SHP77 treated with DMSO at 0.1 percent for 48 hours (cell line): Measurements from ENCODE around the gene GPR142.

Source experiments
- DNase-seq: peaks from one replicate; lab custom pipeline; 2025; lab: John Stamatoyannopoulos, UW

Gene GPR142

DNA sequence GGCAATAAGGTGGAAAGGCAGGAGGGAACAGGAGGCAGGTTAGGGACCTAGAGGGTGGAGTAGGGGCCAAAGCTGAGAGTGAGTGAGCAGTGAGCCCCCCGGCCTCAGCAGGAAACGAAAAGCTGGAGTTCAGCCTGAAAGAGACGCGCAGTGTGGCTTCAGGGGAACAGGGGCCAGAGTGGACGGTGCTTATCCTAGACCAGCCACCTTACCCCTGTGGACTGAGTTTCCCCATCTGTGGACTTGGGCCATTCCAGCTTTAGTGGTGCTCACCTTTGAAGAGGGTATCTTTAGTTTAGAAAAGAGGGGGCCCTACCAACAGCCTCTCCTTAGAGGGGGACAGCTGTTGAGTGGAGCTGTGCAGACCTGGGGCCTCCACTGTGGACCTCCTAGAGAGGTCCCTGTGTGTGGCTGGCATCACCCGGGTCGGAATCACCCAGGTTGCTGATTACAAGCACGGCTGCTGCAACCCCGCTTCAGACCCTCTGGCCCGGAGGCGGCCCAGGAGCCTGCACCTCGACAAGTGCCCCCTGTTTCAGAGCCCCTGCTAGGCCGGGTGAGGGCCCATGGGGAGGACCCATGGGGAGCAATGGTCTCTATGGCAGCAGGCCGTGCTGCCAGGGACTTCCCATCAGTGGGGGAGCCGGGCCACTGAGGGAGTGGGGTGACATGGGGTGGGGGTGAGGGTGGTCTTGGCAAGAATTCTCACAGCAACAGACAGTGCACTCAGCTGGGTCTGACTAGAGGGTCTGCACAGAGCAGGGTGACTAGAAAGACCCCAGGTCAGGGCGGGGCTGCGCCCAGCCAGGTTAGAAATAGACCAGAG lies 2.6 kb downstream of the GPR142 start:
- DNase-seq: no peak

DNA sequence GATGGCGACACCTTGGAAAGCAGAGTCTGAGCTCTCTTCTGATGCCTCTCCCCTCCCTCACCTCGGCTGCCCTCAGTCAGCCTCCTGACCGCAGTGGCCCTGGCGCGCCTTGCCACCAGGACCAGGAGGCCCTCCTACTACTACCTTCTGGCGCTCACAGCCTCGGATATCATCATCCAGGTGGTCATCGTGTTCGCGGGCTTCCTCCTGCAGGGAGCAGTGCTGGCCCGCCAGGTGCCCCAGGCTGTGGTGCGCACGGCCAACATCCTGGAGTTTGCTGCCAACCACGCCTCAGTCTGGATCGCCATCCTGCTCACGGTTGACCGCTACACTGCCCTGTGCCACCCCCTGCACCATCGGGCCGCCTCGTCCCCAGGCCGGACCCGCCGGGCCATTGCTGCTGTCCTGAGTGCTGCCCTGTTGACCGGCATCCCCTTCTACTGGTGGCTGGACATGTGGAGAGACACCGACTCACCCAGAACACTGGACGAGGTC lies 4.4 kb downstream of the GPR142 start:
- DNase-seq: no peak

DNA sequence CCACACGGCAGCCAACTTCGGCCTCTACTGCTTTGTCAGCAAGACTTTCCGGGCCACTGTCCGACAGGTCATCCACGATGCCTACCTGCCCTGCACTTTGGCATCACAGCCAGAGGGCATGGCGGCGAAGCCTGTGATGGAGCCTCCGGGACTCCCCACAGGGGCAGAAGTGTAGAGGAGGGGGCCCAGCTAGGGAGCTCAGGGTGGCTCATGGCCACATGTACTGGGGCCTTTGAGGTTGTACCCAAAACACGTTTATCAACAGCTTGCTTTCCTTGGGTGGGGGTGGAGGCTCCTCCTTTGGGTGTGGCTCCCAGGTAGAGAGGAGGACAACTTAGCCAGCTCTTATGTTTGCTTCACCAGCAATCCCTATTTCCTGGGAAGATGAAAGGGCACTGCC lies 5.1 kb downstream of the GPR142 start:
- no peak for DNase-seq

DNA sequence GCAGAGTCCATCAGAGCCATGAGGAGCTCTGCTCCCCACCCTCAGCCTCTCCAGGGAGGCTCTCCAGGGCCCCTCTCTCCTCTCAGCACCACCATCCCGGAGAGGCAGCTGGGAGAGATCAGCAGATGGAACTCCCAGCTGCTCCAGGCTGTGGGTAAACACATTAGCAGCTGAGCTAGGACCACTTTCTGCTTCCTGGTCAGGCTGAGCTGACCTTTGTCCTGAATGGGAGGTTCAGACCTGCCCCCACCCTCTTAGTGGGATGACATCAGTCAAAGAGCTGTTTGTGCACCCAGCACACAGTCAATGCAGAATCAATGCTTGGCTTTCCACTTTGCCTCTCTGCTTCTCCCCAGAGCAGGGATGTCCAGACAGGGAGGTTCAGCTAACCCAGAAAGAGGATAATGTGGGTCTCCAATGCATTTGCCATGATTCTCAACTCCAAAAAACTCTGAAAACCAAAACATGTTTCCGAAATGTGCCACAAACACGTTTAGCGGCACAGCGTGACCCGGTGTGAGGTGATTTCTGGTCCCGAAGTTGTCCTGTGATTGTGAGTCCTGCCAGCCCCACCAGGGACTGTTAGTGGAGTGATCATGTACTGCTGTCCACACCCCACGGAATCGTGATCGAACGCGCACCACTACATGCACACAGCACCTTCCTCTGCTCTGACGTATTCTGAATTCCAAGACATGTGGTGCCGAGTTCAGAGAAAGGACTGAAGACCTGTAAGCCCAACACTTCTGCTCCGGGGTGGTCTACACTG lies 6.7 kb downstream of the GPR142 start:
- DNase-seq: peak; percentile 89

DNA sequence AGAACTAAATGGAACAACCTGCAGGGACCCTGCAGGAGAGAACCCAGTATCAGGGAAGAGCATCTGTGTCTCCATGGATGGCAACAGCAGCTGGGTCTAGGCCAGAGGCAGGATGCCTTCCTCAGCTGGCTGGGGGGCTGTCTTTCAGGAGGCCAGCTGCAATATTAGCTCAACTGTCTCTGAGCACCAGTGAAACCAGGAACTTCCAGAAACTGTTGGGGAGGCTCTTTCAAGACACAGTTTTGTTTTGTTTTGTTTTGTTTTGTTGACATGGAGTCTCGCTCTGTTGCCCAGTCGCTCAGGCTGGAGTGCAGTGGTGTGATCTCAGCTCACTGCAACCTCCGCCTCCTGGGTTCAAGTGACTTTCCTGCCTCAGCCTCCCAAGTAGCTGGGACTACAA lies 7.6 kb downstream of the GPR142 start:
- no peak for DNase-seq

DNA sequence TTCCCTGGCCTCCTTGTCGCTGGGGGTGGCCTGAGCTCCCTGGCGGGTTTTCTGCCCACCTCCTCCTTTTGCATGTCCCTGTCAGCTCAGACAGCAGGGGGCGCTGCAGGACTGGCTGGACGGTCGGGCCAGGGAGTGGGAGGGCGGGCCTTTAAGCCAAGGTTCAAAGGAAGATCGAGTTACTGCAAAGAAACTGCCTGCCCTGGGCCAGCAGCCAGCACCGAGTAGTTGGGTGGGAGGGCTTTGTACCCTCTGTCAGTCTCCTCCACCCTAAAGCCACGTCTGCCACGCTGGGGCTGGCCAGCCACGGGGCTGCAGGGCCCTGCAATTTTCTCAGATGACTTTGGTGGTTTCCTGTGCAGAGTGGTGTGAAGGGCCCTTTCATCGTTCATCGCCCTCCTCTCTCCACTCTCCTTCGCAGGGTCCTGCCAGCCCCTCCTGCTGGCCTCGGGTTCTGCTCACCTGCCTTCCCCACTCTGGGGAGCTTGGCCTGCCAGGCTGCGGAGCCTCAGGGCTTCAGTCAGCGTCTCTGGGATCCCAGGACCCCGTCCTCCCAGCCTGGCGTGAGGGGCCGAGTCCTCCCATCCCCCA lies 12.3 kb downstream of the GPR142 start:
- peak; percentile 68 for DNase-seq

DNA sequence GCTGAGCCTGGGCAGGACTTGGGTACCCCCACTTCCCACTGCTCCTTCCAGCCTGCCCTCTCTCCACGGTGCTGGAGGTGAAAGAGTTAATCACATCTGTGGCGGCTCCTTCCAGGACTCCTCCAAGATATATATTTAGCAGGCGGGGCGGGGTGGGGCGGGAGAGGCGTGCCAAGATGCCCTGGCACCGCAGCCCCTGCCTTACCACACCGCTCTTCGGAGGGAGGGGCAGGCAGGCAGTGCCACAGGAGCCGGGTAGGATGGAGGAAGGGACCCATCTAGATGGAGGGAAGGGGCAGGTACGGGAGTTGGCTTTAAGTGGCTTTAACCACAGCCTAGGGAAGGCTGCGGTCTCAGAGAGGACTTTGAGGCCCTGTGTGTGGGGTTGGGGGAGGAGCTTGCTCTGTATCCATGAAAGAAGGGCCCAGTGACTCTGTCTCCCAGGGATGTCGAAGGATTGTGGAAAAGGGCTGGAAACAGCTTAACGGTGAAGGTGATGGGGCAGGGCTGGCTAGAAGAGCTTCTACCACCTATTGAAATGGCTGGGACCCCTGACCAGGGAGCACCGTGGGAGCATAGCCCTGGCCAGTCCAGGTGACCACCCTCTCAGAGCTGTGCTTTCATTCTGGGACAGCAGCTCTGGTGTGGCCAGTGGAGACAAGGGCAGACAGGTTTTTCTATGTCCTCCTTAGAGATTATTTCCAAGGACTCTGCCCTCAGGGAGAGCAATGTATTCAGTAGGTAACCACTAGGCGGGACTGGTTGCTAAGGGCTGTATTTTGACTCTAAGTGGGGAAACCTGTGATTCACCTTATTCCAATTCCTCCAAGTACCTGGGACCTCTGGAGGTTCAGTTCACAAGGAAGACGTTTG lies 13.0 kb downstream of the GPR142 start:
- no peak for DNase-seq

DNA sequence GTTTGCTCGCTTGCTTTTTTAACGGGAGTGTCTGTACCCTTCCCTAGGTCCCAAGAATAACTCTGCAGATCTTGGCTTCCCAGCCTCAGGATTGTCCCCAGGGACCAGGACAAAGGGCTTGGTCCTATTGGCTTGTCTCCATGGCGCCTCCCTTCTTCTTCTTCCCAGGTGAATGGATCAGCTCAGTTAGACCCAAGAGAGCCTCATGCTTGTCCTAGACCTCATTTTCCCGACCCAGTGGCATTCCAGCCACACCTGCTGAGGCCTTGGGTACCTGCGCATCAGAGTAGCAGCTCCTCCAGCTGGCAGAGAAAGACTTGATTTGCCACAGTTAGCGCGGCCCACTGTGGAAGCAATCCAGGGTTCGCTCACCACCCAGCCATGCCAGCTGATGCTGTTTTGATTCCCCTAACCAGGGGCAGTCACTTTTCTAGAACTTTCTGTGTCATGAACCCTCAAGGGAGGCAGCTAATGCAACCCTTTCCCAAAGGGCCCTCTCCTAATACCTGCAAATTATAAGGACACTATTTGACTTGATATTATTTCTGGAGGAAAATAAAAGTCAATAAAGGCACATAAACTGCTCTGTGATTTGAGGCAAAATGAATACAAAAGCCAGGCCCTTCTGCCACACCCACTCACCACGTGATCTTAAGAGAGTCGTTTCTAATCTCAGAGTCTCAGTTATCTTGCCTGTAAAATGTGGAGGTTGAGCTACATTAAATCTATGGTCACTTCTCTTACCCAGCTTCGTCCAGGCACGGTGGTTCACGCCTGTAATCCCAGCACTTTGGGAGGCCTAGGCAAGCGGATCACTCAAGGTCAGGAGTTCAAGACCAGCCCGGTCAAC lies 13.9 kb downstream of the GPR142 start:
- DNase-seq: no peak

DNA sequence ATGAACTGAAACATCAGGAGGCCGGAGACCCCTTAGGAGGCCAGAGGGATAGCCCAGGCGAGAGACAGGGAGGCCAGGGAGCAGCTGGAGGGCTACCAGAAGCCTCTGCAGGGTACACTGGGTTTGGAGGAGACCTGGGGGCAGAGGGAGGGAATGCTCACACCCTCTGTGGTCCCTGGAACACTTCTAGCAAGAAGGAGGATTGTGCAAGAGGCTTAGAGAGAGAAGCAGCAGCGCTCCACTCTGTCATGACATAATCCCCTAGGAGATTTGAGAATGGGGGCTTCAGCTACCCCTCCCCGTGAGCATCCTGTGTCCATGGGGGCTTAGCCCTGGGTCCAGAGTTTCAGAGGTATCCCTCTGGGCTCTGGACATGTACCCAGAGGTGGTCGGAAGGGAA lies 15.8 kb downstream of the GPR142 start:
- DNase-seq: no peak

DNA sequence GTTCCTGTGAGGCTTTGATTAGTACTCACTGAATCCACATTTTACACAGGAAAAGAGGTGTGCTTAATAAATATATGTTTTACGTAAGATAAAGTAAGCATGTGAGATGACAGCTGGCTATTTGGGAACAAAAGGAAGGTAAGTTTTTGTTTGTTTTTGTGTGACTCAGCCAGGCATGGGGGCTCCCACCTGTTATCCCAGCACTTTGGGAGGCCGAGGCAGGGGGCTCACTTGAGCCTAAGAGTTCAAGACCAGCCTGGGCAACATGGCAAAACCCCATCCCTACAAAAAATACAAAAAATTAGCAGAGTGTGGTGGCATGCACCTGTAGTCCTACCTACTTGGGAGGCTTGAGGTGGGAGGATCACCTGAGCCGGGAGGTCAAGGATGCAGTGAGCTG lies 17.9 kb downstream of the GPR142 start:
- no peak for DNase-seq

DNA sequence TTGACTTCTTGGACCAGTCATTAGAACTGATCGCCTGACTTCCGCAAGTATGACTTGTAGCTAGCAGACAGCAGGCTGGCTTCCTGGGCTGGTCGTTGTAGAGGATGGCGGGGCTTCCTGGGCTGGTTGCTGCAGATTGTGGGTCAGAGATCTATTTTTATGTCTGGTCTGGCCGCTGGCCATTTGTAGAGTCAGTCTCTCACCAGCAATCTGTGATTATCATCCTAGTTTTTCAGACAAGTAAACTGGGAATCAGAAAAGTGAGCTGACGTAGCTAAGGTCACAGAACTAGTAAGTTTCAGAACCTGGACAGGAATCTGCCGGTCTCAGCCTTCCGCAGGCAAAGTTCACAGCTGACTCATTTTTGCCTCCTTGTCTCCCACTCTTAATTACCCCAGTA lies 19.1 kb downstream of the GPR142 start:
- no peak for DNase-seq

DNA sequence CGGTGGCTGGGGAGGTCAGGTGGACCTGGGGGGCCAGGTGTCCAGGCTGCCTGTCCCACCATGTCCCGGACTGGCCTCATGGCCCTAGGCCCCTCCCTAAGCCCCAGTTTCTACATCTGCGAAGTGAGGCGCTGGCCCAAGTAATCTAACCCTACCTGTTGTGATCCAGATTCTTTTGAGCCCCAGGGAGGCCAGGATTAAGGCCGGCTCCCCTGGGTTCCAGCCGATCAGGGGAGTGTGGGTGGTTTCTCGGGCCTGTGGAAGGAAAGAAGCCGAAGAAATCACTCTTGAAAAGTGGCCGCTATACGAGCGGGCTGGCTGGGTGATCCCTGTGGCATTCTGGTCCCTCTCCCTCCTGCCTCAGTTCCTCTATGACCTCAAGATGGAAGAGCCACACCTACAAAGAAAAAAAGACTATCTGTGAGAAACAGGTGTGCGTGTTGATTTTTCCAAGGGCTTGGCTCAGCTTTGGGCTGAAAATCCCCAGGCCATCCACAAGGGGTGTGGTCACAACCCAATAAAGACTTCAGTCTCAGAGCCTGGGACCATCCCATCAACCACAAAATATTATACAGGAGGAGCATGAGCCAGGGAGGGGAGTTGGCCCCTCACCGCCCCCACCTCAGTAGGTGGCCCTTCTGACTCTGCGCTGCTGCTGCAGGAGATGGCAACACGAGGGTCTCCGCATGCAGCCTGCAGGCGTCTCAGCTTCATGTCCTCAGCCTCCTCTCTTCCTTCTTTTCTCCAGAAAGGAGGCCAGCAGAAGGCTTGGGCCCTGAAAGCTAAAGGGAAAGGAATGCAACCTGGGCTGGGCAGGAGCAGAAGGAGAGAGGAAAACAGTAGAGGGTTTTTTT lies 20.3 kb downstream of the GPR142 start:
- DNase-seq: no peak

DNA sequence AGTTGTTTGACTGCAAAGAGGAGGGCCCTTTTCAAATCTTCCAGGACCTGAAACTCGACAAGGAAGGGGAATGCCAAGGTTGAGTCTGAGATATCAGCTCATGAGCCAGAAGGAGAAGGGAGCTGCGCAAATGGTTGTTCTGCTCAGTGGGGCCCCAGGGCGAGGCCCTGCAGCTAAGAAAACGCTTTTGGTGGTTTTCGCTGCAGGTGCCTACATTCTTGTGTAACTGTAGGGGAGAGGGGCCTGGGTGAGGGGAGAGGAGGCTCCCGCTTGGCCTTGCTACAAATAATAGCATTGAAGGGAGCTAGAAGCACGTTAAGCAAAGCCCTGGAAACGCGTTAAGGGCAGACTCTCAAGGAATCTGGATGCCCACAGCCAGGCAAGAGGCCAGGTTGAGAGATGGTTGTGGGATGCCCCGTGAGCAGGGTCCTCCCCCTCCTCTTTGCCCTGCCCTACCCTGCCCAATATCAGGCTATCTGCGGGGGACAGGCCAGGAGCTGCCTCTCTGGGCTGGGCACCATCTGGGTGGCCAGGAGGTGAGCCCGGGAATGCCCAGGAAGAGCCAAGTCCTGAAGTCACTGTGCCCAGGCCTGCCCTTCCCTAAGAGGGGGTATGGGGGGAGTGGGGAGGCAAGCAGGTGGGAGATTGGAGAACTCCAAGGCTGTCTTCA lies 21.9 kb downstream of the GPR142 start:
- no peak for DNase-seq

DNA sequence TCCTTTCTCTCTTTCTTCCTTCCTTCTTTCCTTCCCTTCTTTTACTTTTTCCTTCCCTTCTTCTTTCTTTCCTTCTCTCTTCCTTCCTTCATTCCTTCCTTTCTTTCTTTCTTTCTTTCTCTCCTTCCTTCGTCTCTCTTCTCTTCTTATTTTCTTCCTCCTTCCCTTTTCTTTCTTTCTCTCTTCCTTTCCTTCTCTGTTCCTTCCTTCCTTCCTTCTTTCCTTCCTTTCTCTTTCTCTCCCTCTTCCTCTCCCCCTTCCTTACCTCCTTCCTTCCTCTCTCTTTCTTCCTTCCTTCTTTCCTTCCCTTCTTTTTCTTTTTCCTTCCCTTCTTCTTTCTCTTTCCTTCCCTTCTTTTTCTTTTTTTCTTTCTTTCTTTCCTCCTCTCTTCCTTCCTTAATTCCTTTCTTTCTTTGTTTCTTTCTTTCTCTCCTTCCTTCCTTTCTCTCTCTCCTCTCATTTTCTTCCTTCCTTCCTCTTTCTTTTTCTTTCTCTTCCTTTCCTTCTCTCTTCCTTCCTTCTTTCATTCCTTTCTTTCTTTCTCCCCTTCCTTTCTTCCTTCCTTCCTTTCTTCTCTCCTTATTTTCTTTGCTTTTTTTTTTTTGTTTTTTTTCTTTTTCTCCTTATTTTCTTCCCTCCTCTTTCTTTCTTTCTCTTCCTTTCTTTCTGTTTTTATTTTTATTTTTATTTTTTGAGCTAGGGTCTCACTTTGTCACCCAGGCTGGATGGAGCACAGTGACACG lies 22.8 kb downstream of the GPR142 start:
- no peak for DNase-seq

DNA sequence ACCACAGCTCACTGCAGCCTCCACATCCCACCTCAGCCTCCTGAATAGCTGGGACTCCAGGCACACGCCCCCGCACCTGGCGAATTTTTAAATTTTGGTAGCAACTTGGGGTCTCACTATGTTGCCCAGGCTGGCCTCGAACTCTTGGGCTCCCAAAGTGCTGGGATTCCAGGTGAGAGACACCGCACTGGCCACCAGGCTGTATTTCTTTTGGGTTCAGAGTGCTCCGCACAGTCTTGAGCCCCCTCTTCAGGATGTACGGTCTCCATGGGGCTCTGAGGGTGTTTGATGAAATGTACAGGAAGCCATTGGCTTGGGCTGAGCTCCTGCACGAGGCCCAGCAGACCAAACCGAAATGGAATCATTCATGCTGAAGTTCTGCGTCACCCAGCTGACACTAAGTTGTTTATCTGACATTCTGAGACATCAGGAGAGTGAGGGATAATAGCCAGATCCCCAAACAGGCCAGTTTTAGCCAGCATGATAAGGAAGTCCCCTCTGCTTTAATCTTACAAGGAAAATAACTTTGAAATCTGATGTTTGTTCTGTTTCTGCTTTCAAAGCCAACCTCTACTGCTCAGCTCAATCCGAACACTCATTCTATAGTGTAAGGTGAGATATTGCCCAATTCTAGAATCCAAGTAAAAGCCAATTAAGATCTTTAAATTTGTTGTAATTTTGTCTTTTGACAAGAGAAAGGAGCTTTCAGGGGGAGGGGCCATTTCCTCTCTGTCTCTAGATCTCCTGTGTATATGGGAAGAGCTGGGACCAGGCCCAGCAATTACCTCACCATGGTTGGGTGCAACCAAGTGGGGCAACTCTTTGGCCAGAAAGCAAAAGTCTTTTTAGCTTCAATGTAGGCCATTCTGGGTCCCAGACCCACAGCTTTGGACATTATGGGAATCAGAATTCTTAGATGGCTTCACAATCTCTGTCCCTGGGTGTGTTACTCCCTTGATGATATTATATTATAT lies 23.7 kb downstream of the GPR142 start:
- DNase-seq: no peak

DNA sequence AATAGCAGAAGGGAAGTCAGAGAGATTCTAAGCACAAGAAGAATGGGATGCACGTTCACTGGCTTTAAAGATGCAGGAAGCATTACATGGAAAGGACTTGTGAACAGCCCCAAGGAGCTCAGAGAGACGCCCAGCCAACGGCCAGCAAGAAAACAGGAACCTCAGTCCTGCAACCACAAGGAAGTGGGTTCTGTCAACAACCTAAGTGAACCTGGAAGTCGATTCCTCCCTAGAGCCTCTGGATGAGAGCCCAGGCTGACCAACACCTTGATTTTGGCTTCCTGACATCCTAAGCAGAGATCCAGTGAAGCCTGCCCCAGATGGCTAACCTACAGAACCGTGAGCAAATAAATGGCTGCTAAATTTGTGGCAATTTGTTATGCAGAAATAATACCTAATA lies 24.5 kb downstream of the GPR142 start:
- no peak for DNase-seq

DNA sequence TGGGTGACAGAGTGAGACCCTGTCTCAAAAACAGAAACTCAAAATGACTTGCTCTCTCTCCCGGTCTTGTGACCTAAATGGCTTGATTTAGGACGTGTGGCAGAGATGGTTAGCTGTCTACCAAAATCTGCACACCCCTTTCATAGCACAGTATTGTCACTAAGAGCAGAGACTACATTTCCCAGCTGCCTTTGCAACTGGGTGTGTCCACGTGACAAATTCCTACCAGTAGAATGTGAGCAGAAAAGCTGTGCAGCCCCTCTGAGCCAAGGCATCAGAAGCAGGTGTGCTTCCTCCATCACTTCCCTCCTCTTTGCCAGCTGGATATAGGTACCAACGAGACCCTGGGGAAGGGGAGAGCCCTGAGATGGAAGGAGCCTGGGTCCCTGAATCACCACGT lies 25.5 kb downstream of the GPR142 start:
- no peak for DNase-seq
